Stimulated activated CD4-positive, alpha-beta T cell treated with anti-CD3 and anti-CD28 coated beads, TNF-alpha, amount 100 ng/mL, for 4 hours (primary cell): ENCODE data around the gene APOC4.

Source experiments
- DNase-seq, 3 experiments: peaks; one replicate each; pipeline ENCODE4 v3.0.0-alpha.2; 2020; ENCODE audit warnings: low read depth in 3 of 3

Gene APOC4

GRCh38 chr19:44993926-44994537, 52.0 kb downstream of the APOC4 start:
- DNase-seq = no peak
